Activated T-helper 1 cell treated with anti-CD3 and anti-CD28 coated beads, Interleukin-12 subunit alpha, Interleukin-12 subunit beta, Interleukin-2, Interleukin-4 antibody, amounts not matched to agents 30 ng/mL and 10 ng/mL and 1 ng/mL, durations not matched to agents 14 hours and 24 hours and 36 hours (primary cell): ENCODE measurements around the gene COL23A1. TPM values are rescaled to one million over a fixed set of nuclear protein-coding genes. Genes with fewer than 3 reads are reported as not detected.

Experiments used
- DNase-seq: peaks from one replicate; pipeline ENCODE4 v3.0.0; 2021; ENCODE audit warnings: low spot score
- H3K27ac Mint-ChIP-seq: one replicate; pipeline ENCODE4 v1.8.0; 2021; ENCODE audit warnings: mild to moderate bottlenecking, mixed read lengths
- H3K27me3 Mint-ChIP-seq: one replicate; pipeline ENCODE4 v1.8.0; 2022; ENCODE audit warnings: mild to moderate bottlenecking, moderate library complexity, mixed read lengths; ENCODE audit not compliant: insufficient read depth
- H3K36me3 Mint-ChIP-seq: one replicate; pipeline ENCODE4 v1.8.0; 2021; ENCODE audit warnings: low read depth, mixed read lengths
- H3K4me1 Mint-ChIP-seq: one replicate; pipeline ENCODE4 v1.8.0; 2021; ENCODE audit warnings: low read depth, mixed read lengths
- H3K4me3 Mint-ChIP-seq: one replicate; pipeline ENCODE4 v1.8.0; 2021; ENCODE audit warnings: mild to moderate bottlenecking, moderate library complexity, mixed read lengths
- H3K9me3 Mint-ChIP-seq: one replicate; pipeline ENCODE4 v1.8.0; 2021; ENCODE audit warnings: mixed read lengths
- intact Hi-C: fragments of 100-400 bp; cut with micrococcal nuclease; formaldehyde crosslinking; loops from one replicate; pipeline ENCODE4 v1.15.1; 2024
- total RNA-seq: library from RNA; stranded (reverse); gene quantifications from 2 replicates; pipeline ENCODE4 v1.2.3, GENCODE V29; 2022

The COL23A1 gene
- not detected in 2 replicates for total RNA-seq

- H3K4me3 Mint-ChIP-seq = peak within 1 kb of the TSS; percentile 75
- peaks cover 15% of the 10 kb centered on the region for H3K9me3 Mint-ChIP-seq
- DNase-seq = peak; percentile 31
- no peak within 1 kb of the TSS for H3K27ac Mint-ChIP-seq
- peaks cover 15% of the 10 kb centered on the region for H3K36me3 Mint-ChIP-seq
- intact Hi-C loops = loop anchor here (1.0 to 2.0 kb wide), 3 partner anchors 36 to 355 kb away; partner anchors contain the start of gene CLK4
- H3K4me1 Mint-ChIP-seq = peaks cover 9% of the 10 kb centered on the region
- peaks cover 37% of the 10 kb centered on the region for H3K27me3 Mint-ChIP-seq
Measured at GRCh38 chr5:178590141-178590923, at the start of gene COL23A1. TSS of gene COL23A1 (minus strand) at chr5:178590393.

- no peak for DNase-seq
- intact Hi-C loops = no loop called here
- peaks cover 4% of the 10 kb centered on the region for H3K27me3 Mint-ChIP-seq
- no peaks in the 10 kb centered on the region for H3K9me3 Mint-ChIP-seq
- no peaks in the 10 kb centered on the region for H3K36me3 Mint-ChIP-seq
- no peak overlapping the region for H3K4me3 Mint-ChIP-seq
- H3K27ac Mint-ChIP-seq = no peak overlapping the region
- H3K4me1 Mint-ChIP-seq = no peaks in the 10 kb centered on the region
Measured at GRCh38 chr5:178637356-178638074, 47.3 kb upstream of the COL23A1 start.

DNA sequence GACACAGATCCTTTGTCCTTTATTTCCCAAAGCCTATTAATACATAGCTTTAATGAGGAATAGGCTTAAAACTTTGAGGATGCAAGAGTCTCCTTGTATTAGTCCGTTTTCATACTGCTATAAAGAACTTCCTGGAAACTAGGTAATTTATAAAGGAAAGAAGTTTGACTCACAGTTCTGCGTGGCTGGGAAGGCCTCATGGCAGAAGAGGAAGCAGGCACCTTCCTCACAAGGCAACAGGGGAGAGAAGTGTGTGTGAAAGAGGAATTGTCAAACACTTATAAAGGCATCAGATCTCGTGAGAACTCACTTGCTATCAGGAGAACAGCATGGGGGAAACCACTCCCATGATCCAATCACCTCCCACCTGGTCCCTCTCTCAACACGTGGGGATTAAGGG is 42.1 kb upstream of the COL23A1 start:
- DNase-seq = no peak
- H3K27ac Mint-ChIP-seq = no peak overlapping the region
- H3K4me3 Mint-ChIP-seq = no peak overlapping the region
- peaks cover 20% of the 10 kb centered on the region for H3K27me3 Mint-ChIP-seq
- intact Hi-C loops = no loop called here
- peaks cover 6% of the 10 kb centered on the region for H3K9me3 Mint-ChIP-seq
- peaks cover 2% of the 10 kb centered on the region for H3K36me3 Mint-ChIP-seq
- H3K4me1 Mint-ChIP-seq = peaks cover 6% of the 10 kb centered on the region

DNA sequence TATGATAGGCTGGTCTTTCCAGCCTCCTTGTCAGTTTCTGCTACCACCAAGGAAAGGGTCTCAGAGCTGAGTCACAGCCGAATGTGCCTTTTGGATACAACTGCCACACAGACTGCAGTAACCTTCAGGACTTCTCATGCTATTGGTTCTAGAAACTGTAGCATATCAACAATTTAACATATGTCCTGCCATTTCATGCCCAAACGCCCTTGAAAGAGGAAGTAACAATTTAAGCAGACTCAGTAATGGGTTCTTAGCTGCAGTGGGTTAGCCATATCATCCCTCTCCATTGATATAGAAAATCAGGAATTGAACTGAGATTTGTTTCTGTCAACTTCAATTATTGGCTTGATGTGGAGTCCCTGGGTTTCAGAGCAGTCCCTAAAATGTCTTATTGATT is 40.8 kb upstream of the COL23A1 start:
- intact Hi-C loops = no loop called here
- Mint-ChIP-seq H3K27ac (no peak overlapping the region), H3K4me1 (peaks cover 6% of the 10 kb centered on the region), H3K9me3 (peaks cover 6% of the 10 kb centered on the region), H3K36me3 (peaks cover 2% of the 10 kb centered on the region), H3K27me3 (peaks cover 20% of the 10 kb centered on the region), H3K4me3 (no peak overlapping the region)
- no peak for DNase-seq

GRCh38 chr5:178630475-178630930 is 40.3 kb upstream of the COL23A1 start:
- H3K36me3 Mint-ChIP-seq = peaks cover 4% of the 10 kb centered on the region
- no peak for DNase-seq
- intact Hi-C loops = no loop called here
- H3K4me3 Mint-ChIP-seq = no peak overlapping the region
- H3K27ac Mint-ChIP-seq = no peak overlapping the region
- H3K27me3 Mint-ChIP-seq = peaks cover 20% of the 10 kb centered on the region
- peaks cover 6% of the 10 kb centered on the region for H3K9me3 Mint-ChIP-seq
- H3K4me1 Mint-ChIP-seq = peaks cover 11% of the 10 kb centered on the region

GRCh38 chr5:178627259-178627598 is 37.0 kb upstream of the COL23A1 start:
- H3K9me3 Mint-ChIP-seq = peaks cover 6% of the 10 kb centered on the region
- peak overlapping the region; percentile 98 for H3K4me3 Mint-ChIP-seq
- DNase-seq = no peak
- peaks cover 14% of the 10 kb centered on the region for H3K36me3 Mint-ChIP-seq
- H3K27me3 Mint-ChIP-seq = peaks cover 14% of the 10 kb centered on the region
- H3K27ac Mint-ChIP-seq = no peak overlapping the region
- intact Hi-C loops = loop anchor here (1.0 to 10.0 kb wide), 14 partner anchors 36 to 1445 kb away; partner anchors contain the start of genes CANX, COL23A1, HNRNPH1 and MAML1
- peaks cover 36% of the 10 kb centered on the region for H3K4me1 Mint-ChIP-seq

- H3K4me3 Mint-ChIP-seq = peak within 1 kb of the TSS; percentile 98
- peaks cover 19% of the 10 kb centered on the region for H3K36me3 Mint-ChIP-seq
- peak; percentile 96 for DNase-seq
- peaks cover 38% of the 10 kb centered on the region for H3K4me1 Mint-ChIP-seq
- intact Hi-C loops = loop anchor here (1.0 to 10.0 kb wide), 16 partner anchors 8 to 1446 kb away; partner anchors contain the start of genes CANX, COL23A1, HNRNPAB and HNRNPH1
- H3K27ac Mint-ChIP-seq = peak within 1 kb of the TSS; percentile 99
- peaks cover 13% of the 10 kb centered on the region for H3K27me3 Mint-ChIP-seq
- H3K9me3 Mint-ChIP-seq = peaks cover 6% of the 10 kb centered on the region
Measured at GRCh38 chr5:178626484-178627258, 36.5 kb upstream of the COL23A1 start, which contains the start of gene CLK4. TSS of gene CLK4 (minus strand) at chr5:178627050. CDS start at chr5:178623416, 3,634 bp downstream.

GRCh38 chr5:178625679-178626483 is 35.7 kb upstream of the COL23A1 start:
- H3K36me3 Mint-ChIP-seq = peaks cover 25% of the 10 kb centered on the region
- peaks cover 6% of the 10 kb centered on the region for H3K27me3 Mint-ChIP-seq
- peak overlapping the region; percentile 98 for H3K4me3 Mint-ChIP-seq
- peaks cover 6% of the 10 kb centered on the region for H3K9me3 Mint-ChIP-seq
- DNase-seq = no peak
- intact Hi-C loops = loop anchor here (1.0 to 10.0 kb wide), 12 partner anchors 8 to 1446 kb away; partner anchors contain the start of genes CANX, COL23A1, HNRNPAB and HNRNPH1
- H3K4me1 Mint-ChIP-seq = peaks cover 40% of the 10 kb centered on the region
- H3K27ac Mint-ChIP-seq = peak overlapping the region; percentile 94

GRCh38 chr5:178624631-178625546 is 34.7 kb upstream of the COL23A1 start:
- Mint-ChIP-seq H3K4me3 (peak overlapping the region; percentile 98), H3K9me3 (peaks cover 6% of the 10 kb centered on the region), H3K4me1 (peaks cover 50% of the 10 kb centered on the region), H3K27me3 (peaks cover 3% of the 10 kb centered on the region), H3K36me3 (peaks cover 35% of the 10 kb centered on the region), H3K27ac (peak overlapping the region; percentile 94)
- DNase-seq = no peak
- intact Hi-C loops = loop anchor here (5.0 to 10.0 kb wide), 5 partner anchors 907 to 1447 kb away; partner anchors contain the start of genes CANX, MAML1 and RNF130

DNA sequence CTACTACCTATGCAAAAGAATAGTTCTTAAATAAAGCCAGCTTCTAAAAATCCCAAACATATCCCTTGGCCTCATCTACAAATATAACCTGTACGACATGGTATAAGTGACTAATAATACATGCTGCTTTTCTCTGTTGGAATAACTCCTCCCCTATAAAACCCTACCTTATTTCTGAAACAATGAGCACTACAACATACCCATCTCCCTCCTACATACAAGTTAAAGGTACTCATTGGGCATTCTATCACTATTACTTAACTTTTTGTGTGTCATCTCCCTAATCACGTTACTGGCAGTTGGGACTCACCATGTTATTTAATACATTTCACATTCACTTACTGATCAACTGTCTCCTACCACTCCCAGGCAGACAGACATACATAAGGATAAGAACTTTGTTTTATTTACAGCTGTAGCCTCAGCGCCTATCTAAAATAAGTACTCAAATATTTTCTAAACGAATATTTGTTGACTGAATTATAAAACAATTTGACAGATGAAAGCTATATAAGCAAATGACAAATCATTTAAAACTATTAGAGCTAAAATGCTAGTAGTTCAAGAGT is 32.6 kb upstream of the COL23A1 start:
- H3K4me1 Mint-ChIP-seq = peaks cover 56% of the 10 kb centered on the region
- DNase-seq = no peak
- H3K27ac Mint-ChIP-seq = peak overlapping the region; percentile 7
- peaks cover 3% of the 10 kb centered on the region for H3K9me3 Mint-ChIP-seq
- intact Hi-C loops = loop anchor here (10.0 kb wide), 3 partner anchors 1072 to 1192 kb away; partner anchors contain the start of genes CANX and MAML1
- H3K4me3 Mint-ChIP-seq = no peak overlapping the region
- H3K36me3 Mint-ChIP-seq = peaks cover 47% of the 10 kb centered on the region
- H3K27me3 Mint-ChIP-seq = no peaks in the 10 kb centered on the region

- Mint-ChIP-seq H3K9me3 (no peaks in the 10 kb centered on the region), H3K4me3 (no peak overlapping the region), H3K27me3 (no peaks in the 10 kb centered on the region), H3K36me3 (peaks cover 55% of the 10 kb centered on the region), H3K27ac (no peak overlapping the region), H3K4me1 (peaks cover 37% of the 10 kb centered on the region)
- intact Hi-C loops = no loop called here
- DNase-seq = no peak
Measured at GRCh38 chr5:178619390-178619789, 29.2 kb upstream of the COL23A1 start.
